GM12878 (cell line): ENCODE results near the gene C1orf74. TPM values are rescaled to one million over a fixed set of nuclear protein-coding genes. Genes with fewer than 3 reads are reported as not detected.

Experiments
- ASH2L ChIP-seq: fragments of 300-600, 200-600 bp; sonication (generic); IDR thresholded peaks from 2 replicates; pipeline ENCODE4 v1.6.1; 2017; ENCODE audit warnings: low read depth, mild to moderate bottlenecking, borderline replicate concordance
- BCL11A ChIP-seq: IDR thresholded peaks from 2 replicates; pipeline ENCODE4 v1.6.1; 2011; ENCODE audit warnings: low read depth, low read length
- CHD1 ChIP-seq: IDR thresholded peaks from 2 replicates; pipeline ENCODE4 v1.6.1; 2012; ENCODE audit warnings: low read depth, low read length, improper control_type of control experiment
- FOS ChIP-seq: IDR thresholded peaks from 3 replicates; pipeline ENCODE4 v1.6.1; 2011; ENCODE audit warnings: borderline replicate concordance; ENCODE audit not compliant: insufficient read length; ENCODE audit errors: extremely low read depth
- HDAC2 ChIP-seq: fragments of 200-600 bp; sonication (generic); IDR thresholded peaks from 2 replicates; pipeline ENCODE4 v1.6.1; 2017
- KAT2A ChIP-seq: conservative IDR thresholded peaks from 2 replicates; pipeline ENCODE4 v1.6.1; 2011; ENCODE audit warnings: low read depth, low read length; ENCODE audit not compliant: control insufficient read depth
- KLF5 ChIP-seq: fragments of 450-650 bp; IDR thresholded peaks from 2 replicates; pipeline ENCODE4 v1.6.1; 2014; ENCODE audit warnings: mild to moderate bottlenecking; ENCODE audit not compliant: partially characterized antibody
- MEF2B ChIP-seq: fragments of 450-650 bp; IDR thresholded peaks from 2 replicates; pipeline ENCODE4 v1.6.1; 2018; ENCODE audit warnings: mild to moderate bottlenecking, moderate library complexity; ENCODE audit not compliant: partially characterized antibody, poor library complexity, severe bottlenecking
- NFYB ChIP-seq: IDR thresholded peaks from 2 replicates; pipeline ENCODE4 v1.6.1; 2011; ENCODE audit warnings: low read depth, mild to moderate bottlenecking, low read length, improper control_type of control experiment, moderate library complexity; ENCODE audit not compliant: insufficient read depth
- PAX5 ChIP-seq: IDR thresholded peaks from 2 replicates; pipeline ENCODE4 v1.6.1; 2011; ENCODE audit warnings: low read depth, low read length, borderline replicate concordance
- RUNX3 ChIP-seq: IDR thresholded peaks from 2 replicates; pipeline ENCODE4 v1.6.1; 2012; ENCODE audit warnings: low read length, inconsistent platforms
- SMAD5 ChIP-seq: IDR thresholded peaks from 2 replicates; pipeline ENCODE4 v1.6.1; 2016; ENCODE audit warnings: antibody characterized with exemption, low read depth
- SRF ChIP-seq, 2 experiments: IDR thresholded peaks; 2 replicates each; pipeline ENCODE4 v1.6.1; 2011; ENCODE audit warnings: low read depth in 2 of 2, low read length in 2 of 2, mild to moderate bottlenecking in 1 of 2, moderate library complexity in 1 of 2
- STAT3 ChIP-seq: IDR thresholded peaks from 2 replicates; pipeline ENCODE4 v1.6.1; 2011; ENCODE audit warnings: low read depth, low read length, improper control_type of control experiment
- TCF12 ChIP-seq: IDR thresholded peaks from 2 replicates; pipeline ENCODE4 v1.6.1; 2011; ENCODE audit warnings: low read depth, mild to moderate bottlenecking, low read length
- polyA plus RNA-seq, 11 experiments: library from polyadenylated mRNA; depleted of rRNA in 4 of 11; unstranded in 6 of 11; stranded (reverse) in 5 of 11; fragments of >200 nt; fragmentation: Nextera tagmentation in 4 of 11; fragmentation: Illumina TruSeq in 1 of 11; extraction: Ambion mirVana in 4 of 11; extraction: Trizol in 1 of 11; gene quantifications; 1 replicate in 1 of 11; 2 replicates in 10 of 11; pipeline versions ENCODE4 v1.2.1 to v1.2.3, GENCODE V29; 2011 to 2016; ENCODE audit warnings: inconsistent platforms in 2 of 11, missing spikeins in 2 of 11, low read depth in 1 of 11
- total RNA-seq, 4 experiments: library from RNA; depleted of rRNA in 3 of 4; stranded (reverse); fragments of >200 nt in 3 of 4; fragmentation: Illumina TruSeq in 1 of 4; extraction: Trizol in 1 of 4; gene quantifications; 2 replicates each; pipeline versions ENCODE4 v1.2.1 to v1.2.3, GENCODE V29; 2013 to 2021
- TF ChIP-seq, protein P1 (sequence below): fragments of 450-650 bp; IDR thresholded peaks from 2 replicates; pipeline ENCODE4 v1.6.1; 2016; ENCODE audit warnings: mild to moderate bottlenecking
- TF ChIP-seq, protein P2 (sequence below): fragments of 450-650 bp; IDR thresholded peaks from 2 replicates; pipeline ENCODE4 v1.6.1; 2017; ENCODE audit warnings: low read depth, mild to moderate bottlenecking, moderate library complexity
- TF ChIP-seq, protein P3 (sequence below): IDR thresholded peaks from 2 replicates; pipeline ENCODE4 v1.6.1; 2012; ENCODE audit warnings: mild to moderate bottlenecking, low read depth, low read length
- TF ChIP-seq, protein P4 (sequence below): fragments of 150-350 bp; IDR thresholded peaks from 2 replicates; pipeline ENCODE4 v1.6.1; 2016; ENCODE audit warnings: low read depth, low read length

The C1orf74 gene
- total and polyA plus RNA-seq, 10 of the 15 experiments (the other 5 are each of a cell fraction or from before 2014, with no cell fraction given), result 3.1 to 5.5 (median 3.6) TPM

DNA sequence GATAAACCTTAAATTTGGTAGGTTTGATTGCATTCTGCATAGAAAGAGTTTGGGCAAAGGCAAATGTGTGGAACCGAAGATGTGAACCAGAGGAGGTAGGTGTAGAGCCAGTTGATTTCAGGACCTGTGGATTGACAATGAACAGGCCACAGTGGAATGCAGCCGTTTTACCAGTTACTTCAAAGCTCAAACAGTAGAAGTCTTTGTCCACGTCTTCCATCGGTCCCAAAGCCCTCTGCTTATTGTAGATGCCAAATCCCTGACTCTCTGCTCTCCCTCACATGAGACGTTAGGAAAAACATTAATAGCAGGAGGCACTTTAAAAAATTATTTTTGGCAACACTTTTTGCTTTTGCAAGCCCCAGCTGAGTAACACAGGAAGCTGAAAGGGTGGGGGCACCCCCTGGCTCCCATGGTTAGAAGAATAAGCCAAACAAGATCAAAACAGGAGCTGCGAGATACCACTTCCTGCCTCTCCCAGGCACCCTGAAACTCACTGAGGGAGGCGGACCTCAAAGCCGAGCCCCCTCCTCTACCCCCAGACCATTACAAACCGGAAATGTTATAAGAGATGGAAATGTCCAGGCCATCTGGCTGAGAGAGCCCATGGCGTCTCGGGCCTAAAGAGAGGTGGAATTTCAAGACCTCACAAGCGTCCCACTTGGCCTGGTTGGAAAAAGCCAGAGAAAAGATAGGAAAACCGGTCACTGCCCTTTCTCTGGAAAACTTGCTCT lies 15.0 kb downstream of the C1orf74 start (continued):
- TF ChIP-seq, protein P1, sequence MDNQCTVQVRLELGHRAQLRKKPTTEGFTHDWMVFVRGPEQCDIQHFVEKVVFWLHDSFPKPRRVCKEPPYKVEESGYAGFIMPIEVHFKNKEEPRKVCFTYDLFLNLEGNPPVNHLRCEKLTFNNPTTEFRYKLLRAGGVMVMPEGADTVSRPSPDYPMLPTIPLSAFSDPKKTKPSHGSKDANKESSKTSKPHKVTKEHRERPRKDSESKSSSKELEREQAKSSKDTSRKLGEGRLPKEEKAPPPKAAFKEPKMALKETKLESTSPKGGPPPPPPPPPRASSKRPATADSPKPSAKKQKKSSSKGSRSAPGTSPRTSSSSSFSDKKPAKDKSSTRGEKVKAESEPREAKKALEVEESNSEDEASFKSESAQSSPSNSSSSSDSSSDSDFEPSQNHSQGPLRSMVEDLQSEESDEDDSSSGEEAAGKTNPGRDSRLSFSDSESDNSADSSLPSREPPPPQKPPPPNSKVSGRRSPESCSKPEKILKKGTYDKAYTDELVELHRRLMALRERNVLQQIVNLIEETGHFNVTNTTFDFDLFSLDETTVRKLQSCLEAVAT, result no peak
- TF ChIP-seq, protein P2, sequence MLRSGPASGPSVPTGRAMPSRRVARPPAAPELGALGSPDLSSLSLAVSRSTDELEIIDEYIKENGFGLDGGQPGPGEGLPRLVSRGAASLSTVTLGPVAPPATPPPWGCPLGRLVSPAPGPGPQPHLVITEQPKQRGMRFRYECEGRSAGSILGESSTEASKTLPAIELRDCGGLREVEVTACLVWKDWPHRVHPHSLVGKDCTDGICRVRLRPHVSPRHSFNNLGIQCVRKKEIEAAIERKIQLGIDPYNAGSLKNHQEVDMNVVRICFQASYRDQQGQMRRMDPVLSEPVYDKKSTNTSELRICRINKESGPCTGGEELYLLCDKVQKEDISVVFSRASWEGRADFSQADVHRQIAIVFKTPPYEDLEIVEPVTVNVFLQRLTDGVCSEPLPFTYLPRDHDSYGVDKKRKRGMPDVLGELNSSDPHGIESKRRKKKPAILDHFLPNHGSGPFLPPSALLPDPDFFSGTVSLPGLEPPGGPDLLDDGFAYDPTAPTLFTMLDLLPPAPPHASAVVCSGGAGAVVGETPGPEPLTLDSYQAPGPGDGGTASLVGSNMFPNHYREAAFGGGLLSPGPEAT, result peak; percentile 85
- TF ChIP-seq NFYB, result no peak
- TF ChIP-seq CHD1, result no peak
- no peak for TF ChIP-seq SMAD5
- 0 out of 2 replicates have a peak, but pooled peaks have one; percentile 4 for TF ChIP-seq TCF12
- no peak for TF ChIP-seq HDAC2
- TF ChIP-seq, protein P3, sequence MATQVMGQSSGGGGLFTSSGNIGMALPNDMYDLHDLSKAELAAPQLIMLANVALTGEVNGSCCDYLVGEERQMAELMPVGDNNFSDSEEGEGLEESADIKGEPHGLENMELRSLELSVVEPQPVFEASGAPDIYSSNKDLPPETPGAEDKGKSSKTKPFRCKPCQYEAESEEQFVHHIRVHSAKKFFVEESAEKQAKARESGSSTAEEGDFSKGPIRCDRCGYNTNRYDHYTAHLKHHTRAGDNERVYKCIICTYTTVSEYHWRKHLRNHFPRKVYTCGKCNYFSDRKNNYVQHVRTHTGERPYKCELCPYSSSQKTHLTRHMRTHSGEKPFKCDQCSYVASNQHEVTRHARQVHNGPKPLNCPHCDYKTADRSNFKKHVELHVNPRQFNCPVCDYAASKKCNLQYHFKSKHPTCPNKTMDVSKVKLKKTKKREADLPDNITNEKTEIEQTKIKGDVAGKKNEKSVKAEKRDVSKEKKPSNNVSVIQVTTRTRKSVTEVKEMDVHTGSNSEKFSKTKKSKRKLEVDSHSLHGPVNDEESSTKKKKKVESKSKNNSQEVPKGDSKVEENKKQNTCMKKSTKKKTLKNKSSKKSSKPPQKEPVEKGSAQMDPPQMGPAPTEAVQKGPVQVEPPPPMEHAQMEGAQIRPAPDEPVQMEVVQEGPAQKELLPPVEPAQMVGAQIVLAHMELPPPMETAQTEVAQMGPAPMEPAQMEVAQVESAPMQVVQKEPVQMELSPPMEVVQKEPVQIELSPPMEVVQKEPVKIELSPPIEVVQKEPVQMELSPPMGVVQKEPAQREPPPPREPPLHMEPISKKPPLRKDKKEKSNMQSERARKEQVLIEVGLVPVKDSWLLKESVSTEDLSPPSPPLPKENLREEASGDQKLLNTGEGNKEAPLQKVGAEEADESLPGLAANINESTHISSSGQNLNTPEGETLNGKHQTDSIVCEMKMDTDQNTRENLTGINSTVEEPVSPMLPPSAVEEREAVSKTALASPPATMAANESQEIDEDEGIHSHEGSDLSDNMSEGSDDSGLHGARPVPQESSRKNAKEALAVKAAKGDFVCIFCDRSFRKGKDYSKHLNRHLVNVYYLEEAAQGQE, result no peak
- no peak for TF ChIP-seq FOS
- TF ChIP-seq SRF (IDR thresholded peaks at IDR 0.05; ENCODE audit: low read depth in 2 of 2, low read length in 2 of 2), result peak in 1 of 2 experiments; percentile 64; a peak in 1 of 4 replicates
- TF ChIP-seq, protein P4, sequence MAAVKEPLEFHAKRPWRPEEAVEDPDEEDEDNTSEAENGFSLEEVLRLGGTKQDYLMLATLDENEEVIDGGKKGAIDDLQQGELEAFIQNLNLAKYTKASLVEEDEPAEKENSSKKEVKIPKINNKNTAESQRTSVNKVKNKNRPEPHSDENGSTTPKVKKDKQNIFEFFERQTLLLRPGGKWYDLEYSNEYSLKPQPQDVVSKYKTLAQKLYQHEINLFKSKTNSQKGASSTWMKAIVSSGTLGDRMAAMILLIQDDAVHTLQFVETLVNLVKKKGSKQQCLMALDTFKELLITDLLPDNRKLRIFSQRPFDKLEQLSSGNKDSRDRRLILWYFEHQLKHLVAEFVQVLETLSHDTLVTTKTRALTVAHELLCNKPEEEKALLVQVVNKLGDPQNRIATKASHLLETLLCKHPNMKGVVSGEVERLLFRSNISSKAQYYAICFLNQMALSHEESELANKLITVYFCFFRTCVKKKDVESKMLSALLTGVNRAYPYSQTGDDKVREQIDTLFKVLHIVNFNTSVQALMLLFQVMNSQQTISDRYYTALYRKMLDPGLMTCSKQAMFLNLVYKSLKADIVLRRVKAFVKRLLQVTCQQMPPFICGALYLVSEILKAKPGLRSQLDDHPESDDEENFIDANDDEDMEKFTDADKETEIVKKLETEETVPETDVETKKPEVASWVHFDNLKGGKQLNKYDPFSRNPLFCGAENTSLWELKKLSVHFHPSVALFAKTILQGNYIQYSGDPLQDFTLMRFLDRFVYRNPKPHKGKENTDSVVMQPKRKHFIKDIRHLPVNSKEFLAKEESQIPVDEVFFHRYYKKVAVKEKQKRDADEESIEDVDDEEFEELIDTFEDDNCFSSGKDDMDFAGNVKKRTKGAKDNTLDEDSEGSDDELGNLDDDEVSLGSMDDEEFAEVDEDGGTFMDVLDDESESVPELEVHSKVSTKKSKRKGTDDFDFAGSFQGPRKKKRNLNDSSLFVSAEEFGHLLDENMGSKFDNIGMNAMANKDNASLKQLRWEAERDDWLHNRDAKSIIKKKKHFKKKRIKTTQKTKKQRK, result no peak
- 0 out of 2 replicates have a peak, but pooled peaks have one; percentile 11 for TF ChIP-seq PAX5
- 0 out of 2 replicates have a peak, but pooled peaks have one; percentile 56 for TF ChIP-seq ASH2L
- TF ChIP-seq RUNX3, result peak; percentile 92
- TF ChIP-seq KAT2A, result no peak
- no peak for TF ChIP-seq KLF5
- no peak for TF ChIP-seq STAT3
- TF ChIP-seq MEF2B, result peak; percentile 93
- TF ChIP-seq BCL11A, result 0 out of 2 replicates have a peak, but pooled peaks have one; percentile 21
